ACHN (cell line): ENCODE measurements around the gene ELOB.
"Not testable (repeated sequence)": the region's sequence is repeated elsewhere in the genome, so short reads cannot be mapped to it uniquely, and the experiment has no call there.

Source experiments
- DNase-seq: peaks from one replicate; pipeline ENCODE4 v3.0.0-alpha.2; 2015
- in situ Hi-C: cut with HindIII; loops from 2 replicates; pipeline ENCODE4 v1.10.0; 2017; ENCODE audit warnings: low sequenced_read_pairs, low pct_ligation_motif_present, low pct_unique_long_range_greater_than_20kb

The ELOB gene

GRCh38 chr16:2739625-2740430 lies 37.3 kb downstream of the ELOB start:
- in situ Hi-C loops = no loop called here
- no peak for DNase-seq

GRCh38 chr16:2738615-2739014 lies 38.5 kb downstream of the ELOB start:
- DNase-seq = no peak
- in situ Hi-C loops = no loop called here

- in situ Hi-C loops = no loop called here
- DNase-seq = no peak
Measured at GRCh38 chr16:2737895-2738418, 39.1 kb downstream of the ELOB start.

- DNase-seq = no peak
Measured at GRCh38 chr16:2737238-2737605, 39.9 kb downstream of the ELOB start.

GRCh38 chr16:2736476-2737237 lies 40.4 kb downstream of the ELOB start:
- in situ Hi-C loops = no loop called here

More at GRCh38 chr16:2737238-2737605, 39.9 kb downstream of the ELOB start:
- in situ Hi-C loops = no loop called here

GRCh38 chr16:2734844-2735515 lies 42.1 kb downstream of the ELOB start:
- DNase-seq = no peak

More at GRCh38 chr16:2736476-2737237, 40.4 kb downstream of the ELOB start:
- DNase-seq = no peak

GRCh38 chr16:2728034-2728433 lies 49.0 kb downstream of the ELOB start:
- DNase-seq = no peak
- in situ Hi-C loops = no loop called here

More at GRCh38 chr16:2734844-2735515, 42.1 kb downstream of the ELOB start:
- in situ Hi-C loops = no loop called here

- DNase-seq = no peak
- in situ Hi-C loops = no loop called here
Measured at GRCh38 chr16:2726923-2727322, 50.2 kb downstream of the ELOB start.

GRCh38 chr16:2724816-2725348 lies 52.2 kb downstream of the ELOB start:
- in situ Hi-C loops = no loop called here
- DNase-seq = no peak

- in situ Hi-C loops = no loop called here
Measured at GRCh38 chr16:2724088-2724676, 52.9 kb downstream of the ELOB start.

GRCh38 chr16:2721634-2722173 lies 55.4 kb downstream of the ELOB start:
- DNase-seq = not testable (repeated sequence)

More at GRCh38 chr16:2724088-2724676, 52.9 kb downstream of the ELOB start:
- no peak for DNase-seq

More at GRCh38 chr16:2721634-2722173, 55.4 kb downstream of the ELOB start:
- in situ Hi-C loops = not testable (repeated sequence)
